ENCODE data around the gene C10orf62.
"Not testable (repeated sequence)": the region's sequence is repeated elsewhere in the genome, so short reads cannot be mapped to it uniquely, and the experiment has no call there.

The C10orf62 gene

DNA sequence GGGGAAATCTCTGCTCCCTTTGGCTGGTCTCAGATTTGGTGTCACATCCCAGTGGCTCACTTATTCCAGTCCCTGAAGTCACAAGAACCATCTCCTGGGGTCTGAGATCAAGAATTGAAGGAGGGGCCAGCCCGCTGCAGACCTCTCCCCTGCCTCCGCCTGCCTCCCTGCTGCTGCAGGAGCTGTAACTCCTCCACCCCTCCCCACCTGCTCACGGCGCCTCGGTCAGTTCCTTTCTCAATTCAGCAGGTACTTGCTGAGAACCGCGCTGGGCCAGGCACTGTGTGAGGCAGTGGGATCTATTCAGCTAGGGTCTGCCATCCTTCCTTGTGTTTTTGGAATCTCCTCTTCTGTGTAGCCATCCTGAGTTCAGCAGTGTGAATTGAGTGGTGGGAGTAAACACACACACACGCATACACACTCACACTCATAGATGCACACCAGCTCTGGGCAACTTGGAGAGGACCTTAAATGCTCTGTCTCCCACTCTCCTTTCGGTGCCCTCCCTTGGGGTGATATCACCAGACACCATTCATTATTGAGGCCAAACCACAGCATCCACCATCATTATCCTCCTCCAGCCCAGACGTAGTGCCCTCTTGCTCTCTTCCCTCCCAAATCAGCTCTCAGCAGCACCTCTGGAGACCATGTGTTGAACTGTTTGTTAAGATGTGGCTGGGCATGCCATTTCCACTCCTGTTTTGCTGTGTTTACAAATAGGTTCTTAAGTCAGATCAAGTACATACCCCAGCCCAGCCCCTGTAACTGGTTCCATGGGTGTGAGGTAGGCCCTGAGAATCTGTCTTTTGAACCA lies 39.0 kb upstream of the C10orf62 start:
- Histone ChIP-seq H3K36me3 (ENCODE audit: insufficient read depth, low read length) (no peaks in the 10 kb centered on the region), H3K27me3 (ENCODE audit: insufficient read depth, low read length) (no peaks in the 10 kb centered on the region), H3K27ac (ENCODE audit: low read depth, low read length) (peak overlapping the region; percentile 46), H3K4me1 (ENCODE audit: insufficient read depth, low read length) (peaks cover 24% of the 10 kb centered on the region), H3K9ac (ENCODE audit: low read depth, low read length) (no peak overlapping the region), H3K4me3 (ENCODE audit: low read length) (no peak overlapping the region), H3K9me3 (ENCODE audit: insufficient read depth, low read depth, low read length) (no peaks in the 10 kb centered on the region)
- 30% methylated on average over 10 of the region's 10 CpGs for WGBS

DNA sequence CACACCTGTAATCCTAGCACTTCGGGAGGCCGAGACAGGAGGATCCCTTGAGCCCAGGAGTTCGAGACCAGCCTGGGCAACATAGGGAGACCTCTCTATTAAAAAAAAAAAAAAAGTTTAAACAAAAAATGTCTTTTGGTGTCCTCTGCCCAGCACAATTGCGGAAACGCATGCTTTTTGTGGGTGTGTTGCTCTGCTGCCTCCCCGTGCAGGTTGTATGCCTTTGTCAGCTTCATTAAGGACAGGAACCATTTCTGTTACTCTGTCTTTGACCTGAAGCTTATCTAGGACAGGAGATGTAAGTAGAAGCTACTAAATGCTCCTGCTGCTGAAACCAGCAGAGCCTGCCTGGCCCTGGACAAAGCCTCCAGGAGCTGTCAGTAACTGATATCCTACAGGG lies 38.2 kb upstream of the C10orf62 start:
- Histone ChIP-seq H3K9ac (ENCODE audit: low read depth, low read length) (no peak overlapping the region), H3K4me3 (ENCODE audit: low read length) (no peak overlapping the region), H3K9me3 (ENCODE audit: insufficient read depth, low read depth, low read length) (no peaks in the 10 kb centered on the region), H3K27ac (ENCODE audit: low read depth, low read length) (no peak overlapping the region), H3K27me3 (ENCODE audit: insufficient read depth, low read length) (no peaks in the 10 kb centered on the region), H3K36me3 (ENCODE audit: insufficient read depth, low read length) (no peaks in the 10 kb centered on the region), H3K4me1 (ENCODE audit: insufficient read depth, low read length) (peaks cover 24% of the 10 kb centered on the region)
- 85% methylated on average over 6 of the region's 6 CpGs for WGBS

DNA sequence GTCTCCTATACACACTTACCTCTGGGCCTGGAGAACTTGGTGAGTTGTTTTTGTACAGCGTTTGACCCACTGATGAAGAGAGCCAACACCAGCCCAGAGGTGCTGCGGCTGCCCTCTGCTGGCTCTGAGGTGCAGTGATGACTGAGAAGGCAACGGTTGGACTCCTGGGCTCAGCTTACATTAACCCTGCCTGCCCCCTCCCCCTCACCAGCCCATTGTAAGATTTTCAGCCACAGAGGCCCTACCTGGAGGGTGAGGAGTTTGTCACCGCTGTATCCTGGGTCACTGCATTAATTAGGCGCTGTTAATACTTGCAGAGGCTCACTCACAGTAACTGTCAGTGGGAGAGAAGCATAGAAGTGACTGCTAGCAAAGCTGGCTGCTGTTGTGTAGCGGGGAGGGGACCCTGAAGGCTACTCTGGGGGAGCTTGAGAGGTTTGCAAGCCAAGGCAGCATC lies 35.9 kb upstream of the C10orf62 start:
- H3K9me3 ChIP-seq (ENCODE audit: insufficient read depth, low read depth, low read length) = no peaks in the 10 kb centered on the region
- no peak overlapping the region for H3K9ac ChIP-seq (ENCODE audit: low read depth, low read length)
- H3K36me3 ChIP-seq (ENCODE audit: insufficient read depth, low read length) = no peaks in the 10 kb centered on the region
- H3K4me3 ChIP-seq (ENCODE audit: low read length) = peak overlapping the region; percentile 8; the same call in 1 of the 2 replicates
- peak overlapping the region; percentile 71; the same call in 1 of the 2 replicates for H3K27ac ChIP-seq (ENCODE audit: low read depth, low read length)
- WGBS = 20% methylated on average over 5 of the region's 6 CpGs
- H3K27me3 ChIP-seq (ENCODE audit: insufficient read depth, low read length) = no peaks in the 10 kb centered on the region
- peaks cover 24% of the 10 kb centered on the region for H3K4me1 ChIP-seq (ENCODE audit: insufficient read depth, low read length)

DNA sequence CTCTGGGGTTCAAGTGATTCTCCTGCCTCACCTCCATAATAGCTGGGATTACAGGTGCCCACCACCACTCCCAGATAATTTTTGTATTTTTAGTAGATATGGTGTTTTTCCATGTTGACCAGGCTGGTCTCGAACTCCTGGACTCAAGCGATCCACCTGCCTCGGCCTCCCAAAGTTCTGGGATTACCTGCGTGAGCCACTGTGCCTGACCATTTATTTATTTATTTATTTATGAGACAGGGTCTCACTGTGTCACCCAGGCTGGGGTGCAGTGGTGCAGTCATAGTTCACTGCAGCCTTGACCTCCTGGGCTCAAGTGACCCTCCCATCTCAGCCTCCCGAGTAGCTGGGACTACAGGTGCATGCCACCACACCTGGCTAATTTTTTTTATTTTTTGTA lies 35.2 kb upstream of the C10orf62 start:
- WGBS = 92% methylated on average over 5 of the region's 5 CpGs
- H3K27me3 ChIP-seq (ENCODE audit: insufficient read depth, low read length) = not testable (repeated sequence)

DNA sequence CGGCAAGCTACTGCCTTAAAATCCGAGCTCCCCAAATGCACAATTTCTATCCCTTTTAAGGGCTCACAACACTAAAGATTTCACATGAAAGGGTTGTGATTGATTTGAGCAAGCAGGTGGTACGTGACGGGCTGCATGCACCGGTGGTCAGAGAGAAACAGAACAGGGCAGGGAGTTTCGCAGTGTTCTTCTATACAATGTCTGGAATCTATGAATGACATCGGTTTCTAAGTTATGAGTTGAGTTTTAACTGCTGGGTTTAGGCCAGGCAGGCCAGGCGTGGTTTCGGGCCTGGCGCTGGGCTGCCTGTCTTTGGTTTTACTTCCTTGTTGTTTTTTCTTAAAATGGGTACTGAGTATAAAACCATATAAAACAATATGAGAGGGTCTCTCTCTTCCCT lies 34.0 kb upstream of the C10orf62 start:
- H3K27me3 ChIP-seq (ENCODE audit: insufficient read depth, low read length); H3K36me3 ChIP-seq (ENCODE audit: insufficient read depth, low read length); H3K9ac ChIP-seq (ENCODE audit: low read depth, low read length); H3K9me3 ChIP-seq (ENCODE audit: insufficient read depth, low read depth, low read length); H3K4me3 ChIP-seq (ENCODE audit: low read length); H3K27ac ChIP-seq (ENCODE audit: low read depth, low read length): not testable (repeated sequence)
- WGBS = 87% methylated on average over 6 of the region's 10 CpGs
- peaks cover 15% of the 10 kb centered on the region for H3K4me1 ChIP-seq (ENCODE audit: insufficient read depth, low read length)

More for the DNA sequence above, 35.2 kb upstream of the C10orf62 start:
- not testable (repeated sequence) for H3K36me3 ChIP-seq (ENCODE audit: insufficient read depth, low read length); H3K4me3 ChIP-seq (ENCODE audit: low read length); H3K27ac ChIP-seq (ENCODE audit: low read depth, low read length); H3K9me3 ChIP-seq (ENCODE audit: insufficient read depth, low read depth, low read length); H3K9ac ChIP-seq (ENCODE audit: low read depth, low read length)
- H3K4me1 ChIP-seq (ENCODE audit: insufficient read depth, low read length) = peaks cover 24% of the 10 kb centered on the region

DNA sequence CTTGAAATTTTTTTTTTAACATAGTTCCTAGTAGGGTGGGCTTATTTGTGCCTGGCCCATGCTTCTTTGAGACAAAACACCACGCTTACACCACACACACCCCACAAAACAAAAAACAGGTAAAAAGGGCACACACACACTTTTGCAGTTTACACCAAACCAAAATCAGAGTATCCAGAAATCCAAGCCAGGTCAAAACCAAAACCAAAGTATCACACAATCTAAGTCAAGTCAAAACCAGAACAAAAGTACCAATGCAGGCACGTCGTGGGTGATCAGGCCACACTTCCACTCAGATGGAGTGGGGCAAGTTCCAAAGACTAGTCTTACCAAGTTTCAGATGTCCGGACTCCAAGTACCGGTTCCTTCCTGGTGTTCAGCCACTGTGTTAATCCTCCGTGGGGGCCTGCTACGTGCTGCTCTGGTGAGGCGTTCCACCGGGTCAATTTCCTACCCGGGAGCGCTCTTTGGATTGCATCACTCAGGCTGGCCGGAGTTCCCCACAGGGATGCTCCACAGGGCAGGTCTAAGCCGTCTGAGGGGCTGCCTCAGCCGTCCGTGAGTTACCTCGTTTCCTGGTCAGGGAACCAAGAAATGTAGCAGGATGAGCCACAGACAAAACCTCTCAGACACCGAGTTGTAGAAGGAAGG lies 28.7 kb upstream of the C10orf62 start:
- not testable (repeated sequence) for H3K4me1 ChIP-seq (ENCODE audit: insufficient read depth, low read length); H3K9ac ChIP-seq (ENCODE audit: low read depth, low read length); H3K27ac ChIP-seq (ENCODE audit: low read depth, low read length); H3K36me3 ChIP-seq (ENCODE audit: insufficient read depth, low read length); H3K9me3 ChIP-seq (ENCODE audit: insufficient read depth, low read depth, low read length); H3K4me3 ChIP-seq (ENCODE audit: low read length); H3K27me3 ChIP-seq (ENCODE audit: insufficient read depth, low read length)
- WGBS = 93% methylated on average over 17 of the region's 17 CpGs

DNA sequence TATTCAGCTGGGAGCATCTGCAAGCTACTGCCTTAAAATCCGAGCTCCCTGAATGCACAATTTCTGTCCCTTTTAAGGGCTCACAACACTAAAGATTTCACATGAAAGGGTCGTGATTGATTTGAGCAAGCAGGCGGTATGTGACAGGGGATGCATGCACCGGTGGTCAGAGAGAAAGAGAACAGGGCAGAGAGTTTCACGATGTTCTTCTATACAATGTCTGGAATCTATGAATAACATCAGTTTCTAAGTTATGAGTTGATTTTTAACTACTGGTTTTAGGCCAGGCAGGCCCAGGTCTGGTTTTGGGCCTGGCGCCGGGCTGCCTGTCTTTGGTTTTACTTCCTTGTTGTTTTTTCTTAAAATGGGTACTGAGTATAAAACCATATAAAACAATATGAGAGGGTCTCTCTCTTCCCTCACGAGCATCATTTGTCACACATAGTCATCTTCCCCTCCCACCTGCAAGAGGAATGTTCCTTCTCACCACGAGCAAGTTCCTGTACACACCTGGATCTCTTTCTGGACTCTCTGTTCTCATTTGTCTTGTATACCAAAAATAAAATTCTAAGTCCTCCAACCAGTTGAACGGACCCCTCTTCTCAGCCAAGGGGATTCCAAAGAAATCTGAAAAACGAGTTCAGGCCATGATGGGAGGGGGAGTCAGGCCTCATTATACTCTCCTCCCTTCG lies 28.0 kb upstream of the C10orf62 start:
- not testable (repeated sequence) for H3K4me3 ChIP-seq (ENCODE audit: low read length); H3K27me3 ChIP-seq (ENCODE audit: insufficient read depth, low read length); H3K9ac ChIP-seq (ENCODE audit: low read depth, low read length); H3K4me1 ChIP-seq (ENCODE audit: insufficient read depth, low read length); H3K36me3 ChIP-seq (ENCODE audit: insufficient read depth, low read length); H3K27ac ChIP-seq (ENCODE audit: low read depth, low read length); H3K9me3 ChIP-seq (ENCODE audit: insufficient read depth, low read depth, low read length)
- 94% methylated on average over 11 of the region's 12 CpGs for WGBS

DNA sequence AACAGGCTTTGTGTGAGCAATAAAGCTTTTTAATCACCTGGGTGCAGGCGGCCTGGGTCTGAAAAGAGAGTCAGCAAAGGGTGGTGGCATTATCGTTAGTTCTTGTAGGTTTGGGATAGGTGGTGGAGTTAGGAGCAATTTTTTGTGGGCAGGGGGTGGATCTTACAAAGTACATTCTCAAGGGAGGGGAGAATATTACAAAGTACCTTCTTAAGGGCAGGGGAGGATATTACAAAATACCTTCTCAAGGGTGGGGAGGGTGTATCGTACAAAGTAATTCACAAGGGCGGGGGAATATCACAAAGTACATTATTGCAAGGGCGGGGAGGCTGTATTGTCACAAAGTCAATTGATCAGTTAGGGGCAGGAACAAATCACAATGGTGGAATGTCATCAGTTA lies 27.2 kb upstream of the C10orf62 start:
- H3K27ac ChIP-seq (ENCODE audit: low read depth, low read length); H3K4me1 ChIP-seq (ENCODE audit: insufficient read depth, low read length); H3K36me3 ChIP-seq (ENCODE audit: insufficient read depth, low read length); H3K4me3 ChIP-seq (ENCODE audit: low read length); H3K9me3 ChIP-seq (ENCODE audit: insufficient read depth, low read depth, low read length); H3K9ac ChIP-seq (ENCODE audit: low read depth, low read length); H3K27me3 ChIP-seq (ENCODE audit: insufficient read depth, low read length): not testable (repeated sequence)
- WGBS = 95% methylated on average over 5 of the region's 5 CpGs

DNA sequence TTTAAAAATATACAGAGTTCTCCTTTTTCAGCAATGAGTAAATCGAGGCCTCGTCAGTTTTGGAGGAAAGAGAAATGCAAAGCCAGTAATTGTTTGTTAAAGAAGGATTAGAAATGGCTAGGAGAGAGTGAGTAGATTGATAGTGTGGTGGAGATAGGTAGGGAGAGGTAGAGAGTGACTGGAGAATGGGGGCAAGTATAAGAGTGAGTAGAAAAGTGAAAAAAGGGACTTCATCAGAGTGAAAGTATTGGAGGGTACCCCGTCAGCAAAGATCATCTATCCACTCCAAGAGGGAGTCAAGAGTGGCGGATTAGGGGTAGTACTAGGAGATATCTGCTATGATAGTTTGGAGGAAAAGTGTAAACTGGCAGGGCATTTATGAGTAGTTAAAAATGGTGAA lies 26.2 kb upstream of the C10orf62 start:
- no peaks in the 10 kb centered on the region for H3K27me3 ChIP-seq (ENCODE audit: insufficient read depth, low read length)
- H3K9ac ChIP-seq (ENCODE audit: low read depth, low read length) = no peak overlapping the region
- no peaks in the 10 kb centered on the region for H3K9me3 ChIP-seq (ENCODE audit: insufficient read depth, low read depth, low read length)
- no peaks in the 10 kb centered on the region for H3K4me1 ChIP-seq (ENCODE audit: insufficient read depth, low read length)
- WGBS = 94% methylated on average over 4 of the region's 4 CpGs
- no peak overlapping the region for H3K27ac ChIP-seq (ENCODE audit: low read depth, low read length)
- H3K4me3 ChIP-seq (ENCODE audit: low read length) = no peak overlapping the region
- 0 out of 2 replicates have a peak, but pooled peaks cover 3% of the 10 kb centered on the region for H3K36me3 ChIP-seq (ENCODE audit: insufficient read depth, low read length)

DNA sequence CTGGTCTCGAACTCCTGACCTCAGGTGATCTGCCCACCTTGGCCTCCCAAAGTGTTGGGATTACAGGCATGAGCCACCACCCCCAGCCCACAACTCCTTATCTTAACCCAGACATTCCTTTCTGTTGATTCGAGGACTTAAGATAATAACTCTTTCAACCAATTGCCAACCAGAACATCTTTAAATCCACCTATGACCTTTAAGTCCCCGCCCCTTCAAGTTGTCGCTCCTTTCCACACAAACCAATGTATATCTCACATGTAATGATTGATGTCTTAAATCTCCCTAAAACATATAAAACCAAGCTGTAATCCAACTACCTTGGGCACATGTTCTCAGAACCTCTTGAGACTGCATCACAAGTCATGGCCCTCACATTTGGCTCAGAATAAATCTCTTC lies 24.7 kb upstream of the C10orf62 start:
- Histone ChIP-seq H3K36me3 (ENCODE audit: insufficient read depth, low read length) (peaks cover 8% of the 10 kb centered on the region), H3K27me3 (ENCODE audit: insufficient read depth, low read length) (no peaks in the 10 kb centered on the region), H3K4me3 (ENCODE audit: low read length) (no peak overlapping the region), H3K4me1 (ENCODE audit: insufficient read depth, low read length) (no peaks in the 10 kb centered on the region), H3K9ac (ENCODE audit: low read depth, low read length) (no peak overlapping the region), H3K9me3 (ENCODE audit: insufficient read depth, low read depth, low read length) (no peaks in the 10 kb centered on the region), H3K27ac (ENCODE audit: low read depth, low read length) (no peak overlapping the region)
- 98% methylated on average over 4 of the region's 4 CpGs for WGBS

DNA sequence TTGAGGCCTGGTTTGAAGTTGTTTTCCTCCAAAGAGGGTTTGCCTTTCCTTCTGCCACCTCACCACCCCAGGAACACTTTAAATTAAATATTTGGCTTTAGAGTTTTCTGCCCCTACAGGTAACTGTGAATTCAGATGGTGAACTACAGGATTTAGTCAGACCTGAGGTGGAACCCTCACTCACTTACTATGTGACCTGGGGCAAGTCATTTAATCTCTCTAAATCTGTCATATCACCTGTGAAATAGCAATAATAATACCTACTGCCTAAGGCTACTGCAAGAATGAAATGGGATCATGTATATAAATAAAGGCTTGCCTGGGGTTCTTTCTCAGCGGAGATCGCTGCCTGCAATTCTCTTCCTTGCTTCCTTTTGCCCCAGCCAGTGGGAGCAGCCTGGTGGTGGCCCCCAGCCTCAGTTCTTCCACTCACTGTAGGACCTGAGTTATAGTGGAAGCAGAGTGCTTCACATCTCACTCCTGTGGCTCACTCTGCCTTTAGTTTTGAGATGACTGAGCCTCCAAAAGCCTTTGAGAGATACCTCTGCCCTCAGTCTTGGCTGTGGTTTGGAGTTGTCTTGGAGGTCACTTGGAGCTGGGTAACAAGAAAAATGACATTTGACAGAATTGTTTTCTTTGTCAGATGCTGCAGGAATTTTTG lies 23.1 kb upstream of the C10orf62 start:
- 89% methylated on average over 2 of the region's 2 CpGs for WGBS
- no peaks in the 10 kb centered on the region for H3K4me1 ChIP-seq (ENCODE audit: insufficient read depth, low read length)
- no peak overlapping the region for H3K27ac ChIP-seq (ENCODE audit: low read depth, low read length)
- no peak overlapping the region for H3K9ac ChIP-seq (ENCODE audit: low read depth, low read length)
- H3K9me3 ChIP-seq (ENCODE audit: insufficient read depth, low read depth, low read length) = no peaks in the 10 kb centered on the region
- H3K4me3 ChIP-seq (ENCODE audit: low read length) = no peak overlapping the region
- H3K27me3 ChIP-seq (ENCODE audit: insufficient read depth, low read length) = no peaks in the 10 kb centered on the region
- H3K36me3 ChIP-seq (ENCODE audit: insufficient read depth, low read length) = peaks cover 8% of the 10 kb centered on the region

Measured in HUES64 (cell line).